Measurements from ENCODE around the gene CSDE1. TPM values are rescaled to one million over a fixed set of nuclear protein-coding genes. Genes with fewer than 3 reads are reported as not detected.

Gene CSDE1
- total RNA-seq, 4 donors from 2014 or later, result 548 to 1,437 (median 734) TPM

DNA sequence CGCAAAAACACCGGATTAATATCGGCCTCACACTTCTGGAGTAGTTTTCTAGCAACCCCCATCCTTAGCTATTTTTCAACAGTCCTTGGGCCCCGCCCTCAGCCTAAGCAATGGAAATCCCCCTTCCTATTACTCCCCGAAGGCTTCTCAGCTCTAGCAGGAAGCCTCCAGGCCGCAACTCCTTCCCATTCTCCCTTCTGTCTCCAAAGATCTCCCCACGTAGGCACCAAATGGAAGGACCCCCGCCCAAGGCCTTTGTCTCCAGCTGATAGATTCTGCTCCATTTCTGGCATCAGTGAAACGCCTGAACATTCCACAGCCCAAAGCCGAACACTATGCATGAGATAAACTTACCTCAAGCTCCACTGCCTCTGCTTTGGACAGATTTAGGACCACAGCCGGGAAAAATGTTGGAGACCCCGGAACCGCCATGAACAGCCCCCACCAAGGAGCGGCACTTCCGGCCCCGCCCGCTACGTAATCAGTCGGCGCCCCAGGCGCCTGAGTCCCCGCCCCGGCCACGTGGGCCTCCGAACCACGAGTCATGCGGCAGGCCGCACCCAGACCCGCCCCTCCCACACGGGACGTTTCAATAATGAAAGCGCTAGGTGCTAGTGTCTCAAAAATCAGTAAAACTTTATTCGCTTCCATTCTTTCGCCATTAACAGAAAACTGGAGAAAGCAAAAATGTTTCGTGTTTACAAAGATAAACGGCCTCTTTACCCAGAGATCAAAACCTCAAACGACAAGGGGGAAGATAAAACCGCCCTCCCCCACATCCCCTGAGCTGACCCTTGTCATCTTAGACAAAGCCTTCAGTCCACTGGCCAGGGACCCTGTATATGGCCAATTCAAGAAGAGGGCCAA is 41.2 kb downstream of the CSDE1 start, which contains the start of gene NRAS:
NRAS (minus strand) TSS at position 468 of the 867 bp plus-strand sequence. CDS start 611 bp downstream, outside the sequence.
- Histone ChIP-seq H3K4me1 (peaks cover 13 to 17% of the 10 kb centered on the region in 2 donors), H3K27ac (peak within 1 kb of the TSS; percentile 37 to 82 (median 68)), H3K36me3 (peaks cover 32 to 42% of the 10 kb centered on the region in 2 donors), H3K27me3 (no peaks in the 10 kb centered on the region), H3K4me3 (replicated peaks in 1 of 3) (peak within 1 kb of the TSS; percentile 70 to 96 (median 75)), H3K9me3 (no peaks in the 10 kb centered on the region)
- DNase-seq, result peak; percentile 93 to 94
- intact Hi-C loops (cut with DNase I), result no loop called here
- 2% methylated on average over 26 to 38 of the region's 38 CpGs for WGBS, 2 donors
- TF ChIP-seq, protein P1, sequence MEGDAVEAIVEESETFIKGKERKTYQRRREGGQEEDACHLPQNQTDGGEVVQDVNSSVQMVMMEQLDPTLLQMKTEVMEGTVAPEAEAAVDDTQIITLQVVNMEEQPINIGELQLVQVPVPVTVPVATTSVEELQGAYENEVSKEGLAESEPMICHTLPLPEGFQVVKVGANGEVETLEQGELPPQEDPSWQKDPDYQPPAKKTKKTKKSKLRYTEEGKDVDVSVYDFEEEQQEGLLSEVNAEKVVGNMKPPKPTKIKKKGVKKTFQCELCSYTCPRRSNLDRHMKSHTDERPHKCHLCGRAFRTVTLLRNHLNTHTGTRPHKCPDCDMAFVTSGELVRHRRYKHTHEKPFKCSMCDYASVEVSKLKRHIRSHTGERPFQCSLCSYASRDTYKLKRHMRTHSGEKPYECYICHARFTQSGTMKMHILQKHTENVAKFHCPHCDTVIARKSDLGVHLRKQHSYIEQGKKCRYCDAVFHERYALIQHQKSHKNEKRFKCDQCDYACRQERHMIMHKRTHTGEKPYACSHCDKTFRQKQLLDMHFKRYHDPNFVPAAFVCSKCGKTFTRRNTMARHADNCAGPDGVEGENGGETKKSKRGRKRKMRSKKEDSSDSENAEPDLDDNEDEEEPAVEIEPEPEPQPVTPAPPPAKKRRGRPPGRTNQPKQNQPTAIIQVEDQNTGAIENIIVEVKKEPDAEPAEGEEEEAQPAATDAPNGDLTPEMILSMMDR (IDR thresholded peaks at IDR 0.05), result peak in 1 of 6 experiments; percentile 17
- TF ChIP-seq POLR2A (IDR thresholded peaks at IDR 0.05), result peak in 1 of 2 donors; percentile 55

DNA sequence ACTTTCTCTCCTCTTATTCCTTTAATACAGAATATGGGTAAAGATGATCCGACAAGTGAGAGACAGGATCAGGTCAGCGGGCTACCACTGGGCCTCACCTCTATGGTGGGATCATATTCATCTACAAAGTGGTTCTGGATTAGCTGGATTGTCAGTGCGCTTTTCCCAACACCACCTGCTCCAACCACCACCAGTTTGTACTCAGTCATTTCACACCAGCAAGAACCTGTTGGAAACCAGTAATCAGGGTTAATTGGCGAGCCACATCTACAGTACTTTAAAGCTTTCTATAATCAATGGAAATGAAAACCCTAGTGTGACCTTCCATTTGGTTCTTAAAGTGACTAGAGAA is 41.9 kb downstream of the CSDE1 start:
- TF ChIP-seq POLR2A (IDR thresholded peaks at IDR 0.05), result no peak
- TF ChIP-seq, protein P1 (IDR thresholded peaks at IDR 0.05), result no peak
- Histone ChIP-seq H3K4me3 (replicated peaks in 1 of 3) (peak overlapping the region; percentile 70 to 96 (median 75)), H3K36me3 (peaks cover 28 to 36% of the 10 kb centered on the region in 2 donors), H3K9me3 (no peaks in the 10 kb centered on the region), H3K27me3 (no peaks in the 10 kb centered on the region), H3K27ac (peak overlapping the region in 2 of 3 donors; percentile 68 to 82), H3K4me1 (peaks cover 13 to 17% of the 10 kb centered on the region in 2 donors)
- 30 to 37% methylated on average over 4 of the region's 4 CpGs for WGBS, 2 donors
- no peak for DNase-seq
- intact Hi-C loops (cut with DNase I), result no loop called here

DNA sequence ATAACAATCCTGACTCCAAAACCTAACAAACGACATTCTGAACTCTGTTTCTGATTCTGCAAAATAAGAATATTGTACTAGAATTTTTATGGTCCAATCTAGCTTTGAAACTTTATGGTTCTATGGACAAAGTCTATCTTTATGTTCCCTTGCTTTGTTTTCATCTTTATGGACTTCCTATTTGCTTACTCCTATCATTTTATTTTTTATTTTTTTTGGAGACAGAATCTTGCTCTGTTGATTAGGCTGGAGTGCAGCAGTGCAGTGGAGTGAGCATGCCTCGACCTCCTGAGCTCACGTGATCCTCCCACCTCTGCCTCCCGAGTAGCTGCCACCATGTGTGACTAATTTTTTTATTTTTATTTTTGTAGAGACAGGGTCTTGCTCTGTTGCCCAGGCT is 44.8 kb downstream of the CSDE1 start:
- peaks cover 18 to 21% of the 10 kb centered on the region in 2 donors for H3K36me3 ChIP-seq
- H3K4me3 ChIP-seq (replicated peaks in 1 of 3), result no peak overlapping the region
- 89% methylated on average over 4 of the region's 4 CpGs for WGBS, 2 donors
- no peaks in the 10 kb centered on the region for H3K9me3 ChIP-seq
- no peak overlapping the region for H3K27ac ChIP-seq
- H3K27me3 ChIP-seq, result no peaks in the 10 kb centered on the region
- DNase-seq, result no peak
- TF ChIP-seq, protein P1 (IDR thresholded peaks at IDR 0.05), result no peak
- TF ChIP-seq POLR2A (IDR thresholded peaks at IDR 0.05), result no peak
- intact Hi-C loops (cut with DNase I), result loop anchor here (5.0 kb wide), 1 partner anchor 136 kb away; no protein-coding TSS in a partner anchor
- H3K4me1 ChIP-seq, result peaks cover 13 to 17% of the 10 kb centered on the region in 2 donors

DNA sequence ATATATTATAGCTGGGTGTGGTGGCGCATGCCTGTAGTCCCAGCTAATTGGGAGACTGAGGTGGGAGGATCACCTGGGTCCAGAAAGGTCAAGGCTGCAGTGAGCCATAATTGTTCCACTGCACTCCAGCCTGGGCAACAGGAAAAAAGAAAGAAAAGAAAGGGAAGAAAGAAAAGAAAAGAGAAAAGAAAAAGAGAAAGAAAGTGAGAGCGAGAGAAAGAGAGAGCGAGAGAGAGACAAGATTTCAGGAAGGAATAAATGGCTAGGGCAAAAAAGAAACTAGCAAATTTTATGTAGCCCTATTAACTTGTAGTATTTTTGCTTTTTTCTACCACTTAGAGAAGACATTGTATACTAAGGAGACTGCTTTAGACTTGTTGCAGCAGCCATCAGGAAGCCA is 47.4 kb downstream of the CSDE1 start:
- no peak overlapping the region for H3K27ac ChIP-seq
- H3K27me3 ChIP-seq, result no peaks in the 10 kb centered on the region
- no peak for DNase-seq
- intact Hi-C loops (cut with DNase I), result loop anchor here (5.0 kb wide), 1 partner anchor 133 kb away; no protein-coding TSS in a partner anchor
- peaks cover 25 to 36% of the 10 kb centered on the region in 2 donors for H3K36me3 ChIP-seq
- no peak overlapping the region for H3K4me3 ChIP-seq (replicated peaks in 1 of 3)
- WGBS, 2 donors, result 97 to 99% methylated on average over 3 of the region's 3 CpGs
- H3K9me3 ChIP-seq, result no peaks in the 10 kb centered on the region
- H3K4me1 ChIP-seq, result peaks cover 3 to 9% of the 10 kb centered on the region in 2 donors
- TF ChIP-seq POLR2A (IDR thresholded peaks at IDR 0.05), result no peak
- TF ChIP-seq, protein P1 (IDR thresholded peaks at IDR 0.05), result no peak

DNA sequence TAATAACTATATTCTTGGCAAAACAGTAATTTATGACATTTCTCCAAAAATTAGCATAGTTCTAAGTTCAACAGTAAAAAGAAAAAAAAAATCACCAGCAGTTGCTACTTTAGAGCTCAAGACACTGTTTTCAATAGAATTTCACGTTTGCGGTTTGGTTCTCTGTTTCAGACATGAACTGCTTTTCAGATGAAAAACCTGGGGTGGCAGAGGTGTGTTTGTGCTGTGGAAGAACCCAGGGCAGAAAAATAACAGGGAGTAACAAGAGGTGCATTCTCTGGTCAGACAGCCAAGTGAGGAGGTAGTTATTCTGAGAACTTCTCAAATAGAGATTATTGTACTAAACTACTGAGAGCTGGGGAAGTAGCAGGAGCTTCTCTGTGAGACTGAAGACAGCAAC is 50.2 kb downstream of the CSDE1 start:
- no peak for TF ChIP-seq POLR2A (IDR thresholded peaks at IDR 0.05)
- TF ChIP-seq, protein P1 (IDR thresholded peaks at IDR 0.05), result no peak
- Histone ChIP-seq H3K27ac (no peak overlapping the region), H3K36me3 (peaks cover 25 to 33% of the 10 kb centered on the region in 2 donors), H3K9me3 (no peaks in the 10 kb centered on the region), H3K27me3 (no peaks in the 10 kb centered on the region), H3K4me3 (replicated peaks in 1 of 3) (no peak overlapping the region), H3K4me1 (no peaks in the 10 kb centered on the region)
- 90 to 95% methylated on average over 2 of the region's 2 CpGs for WGBS, 2 donors
- intact Hi-C loops (cut with DNase I), result no loop called here
- no peak for DNase-seq

Measured in thyroid gland (tissue), 4 donors.